ENCODE measurements around the gene GBX1.

The GBX1 gene

DNA sequence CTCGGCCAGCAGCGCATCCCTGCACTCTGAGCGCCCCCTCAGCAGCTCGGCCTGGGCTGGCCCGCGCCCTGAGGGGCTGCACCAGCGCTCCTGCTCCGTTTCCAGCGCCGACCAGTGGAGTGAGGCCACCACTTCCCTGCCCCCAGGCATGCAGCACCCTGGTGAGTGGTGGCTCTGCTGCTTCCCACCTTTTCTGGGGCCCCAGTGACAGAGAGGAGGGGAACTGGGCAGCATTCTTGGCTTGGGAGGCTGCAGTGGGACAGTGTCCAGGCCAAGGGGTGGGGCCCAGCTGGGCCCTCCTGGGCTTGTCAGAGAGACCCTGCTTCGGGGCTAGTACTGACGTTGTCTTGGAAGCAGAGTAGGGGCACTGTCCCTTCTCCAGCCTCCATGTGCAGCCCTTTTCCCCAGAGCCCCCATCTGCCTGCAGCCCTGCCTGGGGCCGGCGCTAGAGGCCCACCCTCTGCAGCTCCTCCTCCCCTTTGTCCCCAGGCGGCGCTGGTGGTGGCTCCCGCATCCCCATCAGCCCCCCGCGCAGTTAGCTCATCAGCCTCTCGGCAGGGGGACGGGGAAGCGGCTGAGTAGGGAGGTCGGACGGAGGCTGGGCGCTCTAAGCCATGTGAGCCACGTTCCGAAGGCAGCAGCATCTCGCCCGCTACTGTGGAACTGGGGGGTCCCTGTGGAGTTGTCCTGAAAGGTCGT is 29.2 kb downstream of the GBX1 start:
- no peak for DNase-seq

DNA sequence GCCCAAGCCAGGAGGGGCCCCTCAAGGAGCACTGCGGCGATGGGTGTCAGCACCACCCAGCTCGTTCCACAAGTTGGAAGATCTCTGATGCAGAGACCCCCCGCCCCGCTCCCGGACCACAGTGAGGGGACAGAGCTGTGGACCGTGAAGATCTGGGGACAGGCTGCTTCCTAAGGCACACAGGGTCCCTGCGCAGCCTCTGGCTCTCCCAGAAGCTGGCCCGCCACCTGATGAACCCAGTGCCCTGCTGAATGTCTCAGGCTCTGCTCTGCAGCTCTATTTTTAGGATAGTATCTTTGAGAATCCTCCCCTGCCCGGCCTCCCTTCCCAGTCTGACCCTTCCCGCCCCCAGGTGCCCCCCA is 29.7 kb downstream of the GBX1 start:
- no peak for DNase-seq

DNA sequence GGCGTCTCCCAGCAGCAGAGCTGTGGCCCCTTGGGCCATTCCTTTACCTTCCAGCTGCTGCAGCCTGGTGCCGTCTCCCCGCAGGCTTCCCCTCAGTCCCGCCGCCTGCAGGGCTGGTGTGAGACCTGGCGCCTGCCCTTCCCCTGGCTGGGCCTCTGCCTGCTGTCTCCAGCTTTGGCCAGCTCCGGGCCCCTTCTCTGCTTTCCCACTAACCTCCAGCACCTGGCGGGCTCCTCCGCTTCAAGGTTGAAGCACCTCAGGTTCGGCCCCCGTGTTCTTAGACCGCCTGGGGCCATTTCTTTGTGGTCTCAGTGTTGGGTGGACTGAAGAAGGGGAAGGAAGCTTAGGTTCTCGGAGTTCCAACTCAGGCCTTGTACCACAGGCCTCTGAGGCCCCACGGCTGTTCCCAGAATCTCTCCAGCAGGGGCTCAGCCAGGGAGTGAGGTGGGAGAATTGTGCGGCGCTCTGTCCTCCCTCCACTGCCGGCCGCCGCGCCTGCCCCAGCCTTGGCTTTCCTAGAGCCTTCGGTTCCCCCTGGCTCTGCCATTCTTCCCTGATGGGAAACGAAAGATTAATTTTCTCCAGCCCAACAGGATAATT is 30.3 kb downstream of the GBX1 start:
- DNase-seq: no peak

DNA sequence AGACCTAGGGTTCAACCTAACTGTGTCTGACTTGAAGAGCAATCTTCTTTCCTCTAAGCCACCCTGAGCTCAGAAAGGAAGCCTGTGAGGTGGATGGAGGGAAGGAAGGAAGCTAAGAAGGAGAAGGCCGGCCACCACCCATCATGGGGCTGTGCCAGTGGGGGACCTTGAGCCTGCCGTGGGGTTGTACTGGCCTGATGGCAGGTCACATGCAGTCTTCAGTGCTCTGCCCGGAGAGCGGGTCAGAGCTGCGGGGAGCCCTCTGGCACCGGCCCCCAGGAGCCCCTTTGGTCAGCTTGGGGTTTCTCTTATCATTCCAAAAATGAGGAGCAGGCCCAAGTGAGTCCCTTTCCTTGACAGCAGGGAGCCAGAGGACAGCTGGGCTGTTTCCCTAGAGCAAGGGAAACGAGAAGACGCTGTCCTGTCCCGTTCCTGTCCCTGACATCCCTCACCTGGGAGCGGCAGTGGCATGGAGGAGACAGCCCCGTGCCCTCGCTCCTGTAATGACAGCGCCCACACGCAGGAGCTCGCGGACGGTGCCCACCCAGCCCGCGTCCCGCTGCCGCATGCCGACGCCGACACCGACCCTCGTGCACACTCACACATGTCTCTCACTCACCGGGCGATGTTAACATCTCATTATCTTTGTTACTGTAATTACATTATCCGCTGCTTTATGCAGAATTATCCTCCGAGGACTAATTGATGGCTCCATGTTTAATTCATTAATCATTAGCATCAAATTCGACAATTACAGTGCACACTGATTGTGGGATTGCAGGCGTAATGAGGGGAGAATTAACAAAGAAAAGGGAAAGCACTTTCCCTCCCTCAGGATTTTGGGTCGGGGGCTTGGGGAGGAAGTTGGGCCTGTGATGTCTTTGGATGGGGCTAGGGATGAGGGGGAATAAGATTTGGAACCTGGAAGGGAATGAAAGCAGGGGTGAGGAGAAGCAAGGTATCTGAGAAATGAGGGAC is 31.3 kb downstream of the GBX1 start:
- DNase-seq: no peak

- no peak for DNase-seq
These were observed 32.0 kb downstream of the GBX1 start for GRCh38 chr7:151135525-151135845.

- DNase-seq: no peak
These were observed 32.6 kb downstream of the GBX1 start for GRCh38 chr7:151134743-151135524.

- DNase-seq: no peak
These were observed 33.3 kb downstream of the GBX1 start for GRCh38 chr7:151133986-151134742.

GRCh38 chr7:151133266-151133985 is 34.1 kb downstream of the GBX1 start:
- no peak for DNase-seq

DNA sequence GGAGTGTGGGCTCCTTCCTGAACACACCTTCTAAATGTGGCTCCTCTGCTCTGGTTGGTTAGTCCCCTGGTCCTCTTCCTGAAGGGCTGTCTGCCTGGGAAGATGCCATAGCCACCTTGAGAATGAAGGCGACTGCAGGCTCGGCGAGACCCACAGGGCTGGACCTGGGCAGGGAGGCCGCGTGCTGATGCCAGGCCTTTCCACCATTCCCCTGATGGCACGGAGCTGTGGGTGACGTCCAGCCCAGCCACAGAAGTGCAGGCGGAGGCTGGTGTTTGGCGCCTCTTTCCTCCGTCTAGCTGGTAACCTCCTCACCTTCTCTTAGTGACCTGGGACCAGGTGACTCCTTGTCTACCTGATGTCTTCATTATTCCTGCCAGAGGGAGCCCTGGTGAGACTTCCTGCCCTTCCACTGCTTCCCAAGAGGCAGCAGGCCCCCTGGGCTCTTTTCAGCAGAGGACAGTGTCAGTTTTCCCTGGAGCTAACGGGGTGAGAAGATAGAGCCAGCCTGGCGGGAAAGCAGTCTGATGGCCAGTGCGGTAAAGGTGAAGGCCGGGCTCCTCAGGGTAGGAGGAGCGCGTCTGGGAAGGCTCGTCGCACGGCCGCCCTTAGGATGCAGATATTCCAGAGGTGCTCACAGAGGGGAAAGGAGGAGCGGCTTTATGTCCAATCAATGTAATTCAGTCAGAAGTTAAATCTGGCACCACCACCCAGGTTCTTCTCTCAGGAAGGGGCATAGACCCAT is 34.9 kb downstream of the GBX1 start:
- DNase-seq: no peak

- DNase-seq: no peak
These were observed 35.8 kb downstream of the GBX1 start for GRCh38 chr7:151131592-151132293.

DNA sequence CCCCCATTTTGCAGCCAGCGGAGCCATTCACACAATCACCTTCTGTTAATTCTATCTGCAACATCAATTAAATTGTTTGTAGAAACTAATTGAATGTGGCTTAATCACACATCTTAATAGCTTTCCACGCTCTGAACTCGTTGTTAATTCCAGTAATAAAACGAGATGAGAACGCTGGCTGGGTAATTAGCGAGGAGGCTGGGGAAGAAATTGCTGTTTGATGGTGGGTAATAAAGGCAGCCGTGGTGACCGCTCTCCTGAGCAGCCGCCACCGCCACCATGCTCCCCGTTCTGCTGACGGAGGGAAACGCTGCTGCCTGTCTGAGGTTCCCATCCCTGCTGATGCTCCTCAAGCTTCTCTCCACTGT is 36.3 kb downstream of the GBX1 start:
- DNase-seq: no peak

- no peak for DNase-seq
These were observed 36.7 kb downstream of the GBX1 start for GRCh38 chr7:151130741-151131157.

DNA sequence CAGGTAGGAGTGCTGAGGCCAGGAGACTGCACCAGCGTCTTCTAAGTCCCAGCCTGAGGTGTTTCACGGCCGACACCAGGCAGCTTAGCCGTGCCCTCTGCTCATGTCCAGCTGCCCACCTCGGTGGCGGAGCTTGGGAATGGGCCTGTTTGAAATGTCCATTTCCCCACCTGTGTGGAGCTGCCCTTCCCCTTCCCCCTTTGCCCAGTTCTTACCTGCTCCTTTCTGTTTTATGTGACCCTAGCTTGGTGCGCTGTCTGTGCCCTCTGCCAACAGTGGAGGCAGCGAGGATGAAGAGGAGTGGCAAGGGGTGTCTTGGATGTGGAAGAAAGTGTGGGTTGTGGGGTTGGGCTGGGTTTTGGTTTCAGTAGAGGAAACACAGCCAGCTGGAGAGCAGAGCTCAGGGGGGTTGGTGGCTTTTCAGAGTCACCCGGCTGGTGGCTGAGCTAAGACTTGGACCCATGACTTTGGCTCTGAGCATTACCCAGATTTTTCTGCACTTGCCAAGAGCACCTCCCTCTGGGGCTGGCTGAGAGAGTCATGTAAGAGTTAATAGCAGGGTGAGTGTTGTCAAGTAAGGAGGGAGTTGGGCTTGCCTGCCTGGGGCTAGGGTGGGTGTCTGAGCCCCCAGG is 37.4 kb downstream of the GBX1 start:
- DNase-seq: no peak

DNA sequence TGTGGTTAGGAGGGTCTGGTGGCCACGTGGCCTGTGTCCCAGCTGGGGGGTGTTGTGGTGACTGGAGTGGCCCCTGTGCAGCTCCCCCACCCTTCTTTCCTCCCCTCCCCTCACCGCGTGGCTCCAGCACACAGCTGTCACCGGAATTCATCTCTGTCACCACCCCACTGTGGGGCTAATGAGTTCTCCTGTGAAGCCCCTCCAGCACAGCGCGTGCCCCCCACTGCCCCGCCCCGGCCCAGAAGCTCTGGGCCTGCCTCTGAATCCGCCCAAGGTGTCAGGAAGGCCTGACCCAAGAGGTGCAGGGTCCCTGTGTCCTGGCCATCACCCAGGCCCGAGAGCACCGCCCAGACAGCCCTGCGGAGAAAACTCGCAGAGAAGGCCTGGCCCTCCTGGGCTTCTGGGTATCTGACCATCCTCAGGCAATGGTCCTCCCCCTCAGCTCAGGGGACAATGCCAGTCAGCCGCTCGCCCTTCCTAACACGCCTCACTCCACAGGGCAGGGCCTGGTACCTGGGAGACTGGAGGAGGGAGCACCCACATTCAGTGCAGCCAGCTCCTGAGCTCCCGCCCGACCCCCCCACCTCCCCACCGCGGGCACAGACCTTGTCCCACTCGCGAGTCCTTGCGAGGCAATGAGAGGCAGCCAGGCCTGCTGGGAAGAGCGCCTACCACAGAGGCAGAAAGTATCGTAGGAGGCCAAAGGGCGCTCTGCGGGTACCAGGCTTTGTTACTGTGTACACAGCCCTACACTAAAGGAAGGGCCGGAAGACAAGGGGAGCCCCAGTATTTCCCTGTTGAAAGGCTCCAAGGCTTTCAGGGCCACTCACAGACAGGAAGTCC is 38.2 kb downstream of the GBX1 start:
- DNase-seq: no peak

GRCh38 chr7:151128716-151129115 is 38.8 kb downstream of the GBX1 start:
- no peak for DNase-seq

DNA sequence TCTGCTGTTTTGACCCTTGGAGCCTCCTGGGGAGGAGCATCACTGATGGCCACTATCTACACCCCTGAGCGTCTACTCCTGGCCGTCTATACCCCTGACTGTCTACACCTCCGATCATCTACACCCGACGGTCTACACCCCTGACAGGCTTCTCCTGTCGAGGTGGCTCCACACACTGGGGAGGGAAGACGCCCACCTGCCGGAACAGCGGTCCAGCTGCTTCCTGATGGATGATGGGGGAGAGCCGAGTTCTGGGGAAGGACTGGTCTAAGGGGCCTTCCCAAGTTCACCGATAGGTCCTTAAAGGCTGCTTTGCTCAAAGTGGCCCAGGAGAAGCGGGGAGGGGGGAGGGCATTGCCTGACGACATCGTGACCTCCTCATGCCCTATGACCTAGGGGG is 39.4 kb downstream of the GBX1 start:
- DNase-seq: no peak

- DNase-seq: no peak
These were observed 40.9 kb downstream of the GBX1 start for GRCh38 chr7:151126491-151127137.

GRCh38 chr7:151125846-151126481 is 41.5 kb downstream of the GBX1 start:
- DNase-seq: no peak

Data from NCI-H1092 treated with DMSO at 0.1 percent for 48 hours (cell line).